ENCODE results near the gene SLC6A6. TPM values are rescaled to one million over a fixed set of nuclear protein-coding genes. Genes with fewer than 3 reads are reported as not detected.
"Not testable (repeated sequence)": the region's sequence is repeated elsewhere in the genome, so short reads cannot be mapped to it uniquely, and the experiment has no call there.

SLC6A6 gene
- total RNA-seq, 1 donor from 2014 or later = 37.5 TPM

GRCh38 chr3:14507305-14507741, 104.9 kb downstream of the SLC6A6 start:
- ATAC-seq (no peak), DNase-seq (ENCODE audit: low spot score) (peak; percentile 45)
- intact Hi-C loops (cut with DNase I) = loop anchor here (5.0 kb wide), 1 partner anchor 40 kb away; no protein-coding TSS in a partner anchor

DNA sequence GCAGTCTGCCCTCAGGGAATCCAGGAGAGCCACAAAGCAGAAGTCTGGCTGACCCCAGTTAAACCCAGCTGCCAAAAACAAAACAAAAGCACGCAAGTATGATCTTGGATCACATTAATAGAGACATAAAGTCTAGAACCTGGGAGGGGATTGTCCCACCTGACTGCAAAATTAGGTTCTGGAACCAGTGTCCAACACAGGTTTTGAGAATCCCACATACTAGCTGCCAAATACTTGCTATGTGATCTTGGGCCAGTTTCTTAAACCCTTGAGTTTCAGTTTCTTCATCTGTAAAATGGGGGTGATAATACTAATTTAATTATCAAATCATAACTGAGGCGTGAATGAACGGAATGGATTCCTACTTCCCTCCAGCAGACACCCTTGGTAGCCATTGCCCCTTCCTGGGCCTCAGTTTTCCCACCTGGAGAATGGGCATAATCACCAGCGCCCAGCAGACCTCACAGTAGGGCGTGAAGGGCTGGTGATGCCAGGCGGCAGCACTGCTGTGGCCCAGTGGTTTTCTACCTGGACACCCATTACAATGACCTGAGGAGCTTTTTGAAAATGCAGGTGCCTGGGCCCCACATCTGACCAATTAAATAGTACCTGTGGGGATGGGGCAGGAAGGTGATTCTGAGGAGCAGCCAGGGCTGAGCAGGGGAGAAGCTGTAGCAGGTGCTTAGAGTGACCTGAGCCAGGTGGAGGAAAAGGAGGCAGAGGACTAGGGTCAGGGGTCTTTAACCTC, 105.5 kb downstream of the SLC6A6 start:
- ATAC-seq (no peak), DNase-seq (ENCODE audit: low spot score) (peak; percentile 15)
- intact Hi-C loops (cut with DNase I) = loop anchor here (5.0 kb wide), 1 partner anchor 39 kb away; no protein-coding TSS in a partner anchor

DNA sequence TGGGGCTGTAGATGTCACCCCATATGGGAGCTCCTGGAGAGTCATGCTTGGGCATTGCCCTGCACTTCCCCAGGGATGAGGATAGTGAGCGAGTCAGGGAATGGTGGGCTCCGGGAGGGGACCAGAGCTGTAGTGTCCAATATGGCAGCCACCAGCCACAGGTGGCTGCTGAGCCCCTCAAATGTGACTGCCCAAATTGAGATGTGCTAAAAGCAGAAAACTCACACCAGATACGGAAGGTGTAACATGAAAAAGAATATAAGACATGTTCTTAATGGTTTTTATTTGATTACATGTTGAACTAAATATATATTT, 106.1 kb downstream of the SLC6A6 start:
- no peak for ATAC-seq
- intact Hi-C loops (cut with DNase I) = loop anchor here (5.0 kb wide), 1 partner anchor 39 kb away; no protein-coding TSS in a partner anchor
- DNase-seq (ENCODE audit: low spot score) = peak; percentile 27

- ATAC-seq (peak; percentile 69), DNase-seq (ENCODE audit: low spot score) (peak; percentile 83)
- intact Hi-C loops (cut with DNase I) = loop anchor here (5.0 kb wide), 1 partner anchor 38 kb away; no protein-coding TSS in a partner anchor
Observed at GRCh38 chr3:14508966-14509795, 106.8 kb downstream of the SLC6A6 start.

DNA sequence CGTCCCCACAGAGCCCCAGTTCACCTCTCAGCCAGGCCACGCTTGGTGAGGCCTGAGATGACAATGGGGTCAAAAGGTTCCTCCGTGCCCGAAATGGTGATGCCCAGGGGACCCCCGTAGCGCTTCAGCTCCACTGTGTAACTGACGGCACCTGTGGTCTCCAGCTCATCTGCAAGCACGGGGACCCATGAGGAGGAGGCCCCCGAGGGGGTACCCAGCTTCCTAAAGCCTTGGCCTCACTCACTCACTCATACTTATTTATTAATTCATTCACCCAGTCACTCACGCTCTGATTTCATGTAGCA, 107.3 kb downstream of the SLC6A6 start:
- intact Hi-C loops (cut with DNase I) = loop anchor here (5.0 kb wide), 1 partner anchor 38 kb away; no protein-coding TSS in a partner anchor
- DNase-seq (ENCODE audit: low spot score) = peak; percentile 54
- no peak for ATAC-seq

DNA sequence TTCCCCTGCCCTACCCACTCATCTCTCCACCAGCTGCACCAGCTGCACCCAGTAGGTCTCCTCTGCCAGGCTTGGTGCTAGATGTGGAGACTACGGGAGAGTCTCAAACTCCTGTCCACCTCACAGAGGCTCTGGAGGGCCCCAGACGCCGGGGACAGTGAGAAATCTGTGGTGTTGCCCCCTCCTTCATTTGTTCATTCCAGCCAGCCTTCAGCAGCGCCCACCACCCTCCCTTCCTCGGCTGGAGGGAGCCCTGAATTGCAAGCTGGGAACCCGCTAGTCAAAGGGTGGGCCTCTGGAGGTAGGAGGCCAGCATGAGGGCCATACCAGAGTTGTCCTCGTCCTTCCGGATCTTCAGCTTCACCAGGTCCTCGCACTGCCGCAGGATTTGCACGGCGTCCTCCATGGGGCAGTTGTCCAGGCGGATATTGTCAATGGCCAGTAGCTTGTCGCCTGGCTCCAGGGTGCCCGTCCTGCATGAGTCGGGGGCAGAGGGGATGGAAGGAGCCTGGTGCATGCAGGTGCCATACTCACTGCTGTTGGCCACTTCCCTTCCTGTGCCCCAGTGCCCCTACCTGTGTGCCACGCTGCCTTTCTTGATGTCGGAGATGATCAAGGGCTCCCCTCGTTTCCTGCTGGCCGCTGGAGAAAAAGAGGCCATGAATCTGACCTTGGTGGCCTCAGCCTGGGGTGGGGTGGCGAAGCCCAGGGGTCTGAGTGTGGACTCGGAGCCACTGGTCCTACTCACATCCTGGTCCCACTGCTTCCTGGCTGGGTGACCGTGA, 108.6 kb downstream of the SLC6A6 start:
- intact Hi-C loops (cut with DNase I) = no loop called here
- DNase-seq (ENCODE audit: low spot score) (peak; percentile 47), ATAC-seq (no peak)

- no peak for ATAC-seq
- intact Hi-C loops (cut with DNase I) = no loop called here
- DNase-seq (ENCODE audit: low spot score) = peak; percentile 44
Observed at GRCh38 chr3:14511623-14512280, 109.3 kb downstream of the SLC6A6 start.

DNA sequence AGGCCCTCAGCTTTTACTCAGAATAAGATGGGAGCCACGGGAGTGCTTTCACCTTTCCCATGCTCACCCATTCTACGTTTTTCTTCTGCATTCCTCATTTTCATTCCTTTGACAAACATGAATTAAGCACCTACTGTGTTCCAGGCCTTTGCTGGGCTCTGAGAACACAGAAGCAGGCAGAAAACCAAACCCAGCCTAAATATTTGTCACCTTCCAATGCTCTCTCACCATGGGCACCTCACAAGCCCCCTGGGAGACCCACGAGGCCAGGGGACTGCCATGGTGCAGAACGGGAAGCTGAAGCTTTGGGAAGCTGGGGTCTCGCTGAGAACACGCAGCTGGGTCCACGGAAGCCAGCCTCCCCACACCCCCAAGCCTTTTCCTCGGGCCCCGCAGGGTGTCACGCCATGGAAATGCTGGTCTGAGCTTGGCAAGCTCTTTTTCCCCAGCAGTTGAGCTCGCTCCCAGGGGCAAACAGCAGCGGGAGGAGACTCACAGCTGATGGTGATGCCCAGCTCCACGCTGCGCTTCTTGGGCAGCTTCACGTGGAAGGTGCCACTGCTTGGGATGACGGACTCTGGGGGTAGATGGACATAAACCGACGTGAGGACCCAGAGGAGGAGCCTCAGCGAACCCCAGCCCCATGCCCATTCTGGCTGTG, 110.0 kb downstream of the SLC6A6 start:
- intact Hi-C loops (cut with DNase I) = no loop called here
- ATAC-seq (no peak), DNase-seq (ENCODE audit: low spot score) (peak; percentile 50)

- ATAC-seq (no peak), DNase-seq (ENCODE audit: low spot score) (no peak)
- intact Hi-C loops (cut with DNase I) = no loop called here
Observed at GRCh38 chr3:14512942-14513327, 110.5 kb downstream of the SLC6A6 start.

DNA sequence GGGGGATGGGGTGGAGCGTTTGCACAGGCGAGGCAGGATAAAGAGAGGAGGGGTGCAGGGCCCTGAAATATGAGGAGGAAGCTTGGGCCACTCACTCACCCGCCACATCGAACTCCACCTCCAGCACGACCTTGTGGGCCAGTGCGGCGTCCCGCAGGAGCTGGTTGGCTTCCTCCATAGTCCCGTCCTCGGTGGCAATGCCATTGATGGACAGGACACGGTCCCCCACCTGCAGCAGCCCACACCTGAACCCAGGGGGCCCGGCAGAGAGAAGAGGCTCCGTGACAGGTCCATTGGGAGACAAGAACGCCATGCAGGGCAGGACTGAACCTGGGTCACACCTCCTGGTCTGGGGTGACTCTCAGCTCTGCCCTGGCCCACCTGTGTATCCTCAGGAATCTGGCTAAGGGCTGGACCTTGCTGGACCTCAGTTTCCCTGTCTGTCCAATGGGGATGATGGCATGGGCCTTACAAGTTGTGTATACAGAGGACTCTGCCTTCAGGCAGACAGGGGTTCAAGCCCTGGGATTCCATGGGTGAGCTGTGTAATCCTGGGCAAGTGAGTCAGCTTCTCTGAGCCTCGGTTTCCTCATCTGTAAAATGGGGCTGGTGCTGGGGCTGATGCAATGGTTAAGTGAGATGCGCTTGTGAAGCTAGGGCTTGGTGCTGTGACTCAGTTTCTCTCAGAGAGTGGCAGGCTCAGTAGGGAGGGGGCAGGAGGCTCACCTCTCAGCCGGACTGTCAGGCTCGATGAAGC, 111.3 kb downstream of the SLC6A6 start:
- DNase-seq (ENCODE audit: low spot score) (peak; percentile 42), ATAC-seq (no peak)

DNA sequence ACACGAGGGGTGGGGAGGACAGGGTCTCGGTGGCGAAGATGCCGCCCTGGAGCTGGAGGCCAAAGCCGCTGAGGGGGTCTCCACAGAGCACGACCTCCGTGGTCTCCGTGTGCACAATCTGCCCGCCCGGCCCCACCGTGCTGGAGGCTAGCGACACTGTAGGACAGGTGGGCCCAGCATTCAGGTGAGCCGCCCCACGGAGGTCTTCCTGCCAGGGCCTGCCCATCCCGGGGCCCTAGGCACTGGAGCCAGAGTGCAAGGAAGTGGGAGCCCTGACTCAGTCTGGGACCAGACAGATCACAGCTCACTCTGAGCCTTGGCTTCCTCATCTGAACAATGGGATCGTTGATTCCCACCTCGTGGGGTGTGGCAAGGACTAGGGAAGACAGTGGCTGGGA, 111.9 kb downstream of the SLC6A6 start:
- intact Hi-C loops (cut with DNase I) = no loop called here
- DNase-seq (ENCODE audit: low spot score) (peak; percentile 50), ATAC-seq (no peak)

More for the DNA sequence above, 111.3 kb downstream of the SLC6A6 start:
- intact Hi-C loops (cut with DNase I) = no loop called here

DNA sequence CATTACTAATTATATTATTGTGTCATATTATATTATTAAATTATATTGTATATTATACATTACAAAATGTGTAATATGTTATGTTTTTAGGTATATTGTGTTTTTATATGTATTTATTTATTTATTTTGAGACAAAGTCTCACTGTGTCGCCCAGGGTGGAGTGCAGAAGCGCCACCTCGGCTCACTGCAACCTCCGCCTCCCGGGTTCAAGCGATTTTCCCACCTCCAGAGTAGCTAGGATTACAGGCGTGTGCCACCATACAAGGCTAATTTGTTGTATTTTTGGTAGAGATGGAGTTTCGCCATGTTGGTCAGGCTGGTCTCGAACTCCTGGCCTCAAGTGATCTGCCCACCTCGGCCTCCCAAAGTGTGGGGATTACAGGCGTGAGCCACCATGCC, 113.1 kb downstream of the SLC6A6 start:
- ATAC-seq; intact Hi-C loops (cut with DNase I): not testable (repeated sequence)
- peak; percentile 21 for DNase-seq (ENCODE audit: low spot score)

DNA sequence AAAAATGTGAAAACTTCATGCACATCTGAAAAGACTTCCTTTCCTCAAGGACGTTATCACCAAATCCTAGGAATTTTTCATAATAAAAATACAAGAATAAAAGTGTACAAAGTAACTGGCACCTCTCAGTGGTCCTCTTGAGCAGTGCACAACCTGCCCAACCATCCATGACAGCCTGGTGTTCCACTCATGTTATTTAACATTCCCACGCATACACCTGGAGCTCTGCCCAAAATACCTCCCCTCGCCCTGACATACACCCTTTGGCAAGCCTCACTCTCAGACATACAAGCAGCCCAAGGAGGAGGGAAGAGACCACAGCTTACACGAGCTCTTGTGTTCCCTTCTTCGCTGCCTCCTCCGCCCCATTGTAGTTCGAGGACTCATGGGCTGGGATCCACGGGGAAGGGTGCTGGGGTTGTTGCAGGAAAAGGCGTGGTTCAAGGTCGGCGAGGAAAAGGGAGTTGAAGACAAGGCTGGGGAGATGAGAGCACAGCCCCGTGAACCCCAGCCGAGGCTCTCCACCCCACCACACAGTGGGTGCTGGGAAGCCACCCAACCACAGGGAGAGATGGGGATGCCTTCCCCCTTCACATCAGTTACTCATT, 114.4 kb downstream of the SLC6A6 start:
- intact Hi-C loops (cut with DNase I) = no loop called here
- peak; percentile 44 for DNase-seq (ENCODE audit: low spot score)
- ATAC-seq = no peak

GRCh38 chr3:14517601-14518431, 115.4 kb downstream of the SLC6A6 start:
- intact Hi-C loops (cut with DNase I) = no loop called here
- ATAC-seq = no peak
- no peak for DNase-seq (ENCODE audit: low spot score)

GRCh38 chr3:14518432-14518802, 116.0 kb downstream of the SLC6A6 start:
- peak; percentile 41 for DNase-seq (ENCODE audit: low spot score)
- intact Hi-C loops (cut with DNase I) = no loop called here
- no peak for ATAC-seq

DNA sequence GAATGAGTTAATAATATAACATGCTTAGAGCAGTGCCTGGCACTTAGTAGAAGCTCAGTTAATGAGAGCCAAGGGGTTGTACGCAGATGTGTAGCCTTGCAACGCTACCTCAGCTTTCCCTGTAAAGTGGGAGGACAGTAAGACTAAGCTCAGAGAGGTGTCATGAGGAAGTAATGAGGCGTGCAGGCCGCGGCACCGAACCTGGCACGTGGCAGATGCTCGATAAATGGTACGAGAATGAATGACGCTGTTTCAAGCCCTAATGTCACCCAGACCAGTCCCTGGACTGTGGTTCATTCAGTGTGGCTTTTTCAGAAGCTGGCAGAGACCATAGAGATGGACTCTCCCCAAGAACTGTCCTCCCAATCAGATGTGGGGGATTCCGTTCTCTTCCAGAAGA, 116.5 kb downstream of the SLC6A6 start:
- intact Hi-C loops (cut with DNase I) = no loop called here
- no peak for DNase-seq (ENCODE audit: low spot score)
- no peak for ATAC-seq

GRCh38 chr3:14519406-14519805, 117.0 kb downstream of the SLC6A6 start:
- intact Hi-C loops (cut with DNase I) = no loop called here
- no peak for ATAC-seq
- DNase-seq (ENCODE audit: low spot score) = peak; percentile 37

Measured in sciatic nerve (tissue), 2 donors.